OCI-M1 (cell line): ENCODE results near the gene ST3GAL6.
"Not testable (repeated sequence)": the region's sequence is repeated elsewhere in the genome, so short reads cannot be mapped to it uniquely, and the experiment has no call there.

Experiments
- DNase-seq: peaks from one replicate; lab custom pipeline; 2025; lab: John Stamatoyannopoulos, UW

Gene ST3GAL6

GRCh38 chr3:98805571-98805970, 42.4 kb downstream of the ST3GAL6 start:
- no peak for DNase-seq

GRCh38 chr3:98806521-98806920, 43.4 kb downstream of the ST3GAL6 start:
- DNase-seq = no peak

GRCh38 chr3:98807011-98807410, 43.9 kb downstream of the ST3GAL6 start:
- DNase-seq = no peak

- no peak for DNase-seq
These were observed 44.4 kb downstream of the ST3GAL6 start for GRCh38 chr3:98807561-98807960.

- DNase-seq = no peak
These were observed 44.9 kb downstream of the ST3GAL6 start for GRCh38 chr3:98808071-98808470.

- DNase-seq = peak; percentile 52
These were observed 46.4 kb downstream of the ST3GAL6 start for GRCh38 chr3:98809557-98809956.

- no peak for DNase-seq
These were observed 47.9 kb downstream of the ST3GAL6 start for GRCh38 chr3:98811048-98811447.

GRCh38 chr3:98812851-98813374, 49.8 kb downstream of the ST3GAL6 start:
- peak; percentile 59 for DNase-seq

GRCh38 chr3:98814817-98815420, 51.8 kb downstream of the ST3GAL6 start:
- DNase-seq = no peak

- peak; percentile 82 for DNase-seq
These were observed 54.5 kb downstream of the ST3GAL6 start for GRCh38 chr3:98817547-98818041.

GRCh38 chr3:98821063-98821462, 57.9 kb downstream of the ST3GAL6 start:
- DNase-seq = no peak

- no peak for DNase-seq
These were observed 60.7 kb downstream of the ST3GAL6 start for GRCh38 chr3:98823791-98824190.

GRCh38 chr3:98824256-98824655, 61.1 kb downstream of the ST3GAL6 start:
- peak; percentile 12 for DNase-seq

GRCh38 chr3:98826126-98826525, 63.0 kb downstream of the ST3GAL6 start:
- DNase-seq = no peak

- no peak for DNase-seq
These were observed 64.2 kb downstream of the ST3GAL6 start for GRCh38 chr3:98827221-98827920.

GRCh38 chr3:98829246-98829832, 66.2 kb downstream of the ST3GAL6 start:
- DNase-seq = no peak

GRCh38 chr3:98831060-98831459, 67.9 kb downstream of the ST3GAL6 start:
- DNase-seq = not testable (repeated sequence)

GRCh38 chr3:98839846-98840245, 76.7 kb downstream of the ST3GAL6 start:
- DNase-seq = peak; percentile 20

GRCh38 chr3:98843266-98843959, 80.3 kb downstream of the ST3GAL6 start:
- DNase-seq = no peak
